Measurements from ENCODE around the gene RAB14. TPM values are rescaled to one million over a fixed set of nuclear protein-coding genes. Genes with fewer than 3 reads are reported as not detected.
"Not testable (repeated sequence)": the region's sequence is repeated elsewhere in the genome, so short reads cannot be mapped to it uniquely, and the experiment has no call there.

Gene RAB14
- total RNA-seq, 1 experiment from 2014 or later, result 30.4 TPM

DNA sequence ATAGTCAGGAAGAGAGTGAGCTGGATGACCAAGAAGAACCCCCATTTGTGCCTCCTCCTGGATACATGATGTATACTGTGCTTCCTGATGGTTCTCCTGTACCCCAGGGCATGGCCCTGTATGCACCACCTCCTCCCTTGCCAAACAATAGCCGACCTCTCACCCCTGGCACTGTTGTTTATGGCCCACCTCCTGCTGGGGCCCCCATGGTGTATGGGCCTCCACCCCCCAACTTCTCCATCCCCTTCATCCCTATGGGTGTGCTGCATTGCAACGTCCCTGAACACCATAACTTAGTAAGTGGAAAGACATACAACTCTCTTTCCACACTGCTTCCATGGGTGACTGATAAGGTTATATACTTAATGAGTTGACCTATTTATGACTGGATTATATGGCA, 51.5 kb downstream of the RAB14 start:
- Histone ChIP-seq H3K36me3 (peaks cover 53% of the 10 kb centered on the region), H3K9me3 (replicated peaks) (no peaks in the 10 kb centered on the region), H3K27ac (no peak overlapping the region), H3K4me1 (replicated peaks) (peaks cover 5% of the 10 kb centered on the region; the same call in 1 of the 2 replicates), H3K4me3 (no peak overlapping the region), H3K27me3 (replicated peaks) (no peaks in the 10 kb centered on the region)
- DNase-seq (ENCODE audit: low read depth in 1 of 2, low spot score in 2 of 2), result no peak

DNA sequence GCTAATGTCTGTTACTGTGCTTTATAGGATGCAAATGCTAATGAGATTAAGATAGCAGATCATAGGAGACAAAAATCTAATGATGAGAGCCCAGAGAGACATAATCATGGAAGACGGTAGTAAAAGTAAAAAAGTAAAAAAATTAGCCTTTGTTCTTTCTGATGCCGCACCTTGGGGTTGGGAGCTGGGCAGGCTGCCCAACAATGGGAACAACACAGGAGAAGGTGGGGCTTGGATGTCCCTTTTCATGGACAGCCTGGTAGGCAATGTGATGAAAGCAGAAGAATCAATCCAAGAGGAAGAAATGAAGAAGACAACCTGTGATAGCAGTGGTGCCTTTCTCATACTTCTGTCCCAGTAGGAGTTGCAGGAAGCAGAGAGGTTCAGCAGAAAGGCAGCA, 57.2 kb downstream of the RAB14 start:
- H3K36me3 ChIP-seq, result peaks cover 88% of the 10 kb centered on the region
- no peak for DNase-seq (ENCODE audit: low read depth in 1 of 2, low spot score in 2 of 2)
- H3K27me3 ChIP-seq (replicated peaks), result no peaks in the 10 kb centered on the region
- no peak overlapping the region for H3K27ac ChIP-seq
- no peaks in the 10 kb centered on the region for H3K4me1 ChIP-seq (replicated peaks)
- H3K9me3 ChIP-seq (replicated peaks), result no peaks in the 10 kb centered on the region
- no peak overlapping the region for H3K4me3 ChIP-seq

DNA sequence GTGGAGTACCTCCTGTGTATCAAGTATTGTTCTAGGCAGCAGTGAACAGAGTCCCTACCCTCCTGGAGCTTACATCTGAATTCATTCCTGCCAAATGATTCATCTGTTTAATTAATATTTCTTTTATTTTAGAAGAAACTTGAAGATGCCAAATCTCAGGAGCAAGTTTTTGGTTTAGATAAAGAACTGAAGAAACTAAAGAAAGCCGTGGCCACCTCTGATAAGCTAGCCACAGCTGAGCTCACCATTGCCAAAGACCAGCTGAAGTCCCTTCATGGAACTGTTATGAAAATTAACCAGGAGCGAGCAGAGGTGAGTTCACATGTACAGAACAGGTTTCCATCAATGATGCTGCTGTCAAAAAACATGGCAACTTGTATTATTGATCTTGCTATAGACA, 57.9 kb downstream of the RAB14 start:
- Histone ChIP-seq H3K9me3 (replicated peaks) (no peaks in the 10 kb centered on the region), H3K27me3 (replicated peaks) (no peaks in the 10 kb centered on the region), H3K27ac (no peak overlapping the region), H3K4me3 (no peak overlapping the region), H3K36me3 (peaks cover 92% of the 10 kb centered on the region), H3K4me1 (replicated peaks) (no peaks in the 10 kb centered on the region)
- no peak for DNase-seq (ENCODE audit: low read depth in 1 of 2, low spot score in 2 of 2)

DNA sequence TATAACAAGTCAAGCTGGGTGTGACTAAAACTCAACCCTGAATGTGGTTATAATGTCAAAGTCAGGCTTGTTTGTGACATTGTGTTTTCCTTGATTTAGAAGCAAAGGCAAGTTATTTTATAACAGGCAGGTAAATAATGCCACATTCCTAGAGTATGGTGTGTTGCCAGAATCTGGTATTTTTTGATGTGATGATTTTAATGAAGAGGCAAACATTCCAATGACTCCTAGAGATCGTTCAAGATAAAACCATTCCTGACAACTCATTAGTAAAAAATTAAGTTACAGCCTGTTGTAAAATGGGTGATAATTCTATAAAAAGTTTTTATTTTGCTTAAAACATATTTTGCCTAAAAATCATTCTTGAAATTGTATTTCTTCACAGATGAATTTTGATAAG, 60.0 kb downstream of the RAB14 start:
- Histone ChIP-seq H3K36me3 (peaks cover 87% of the 10 kb centered on the region), H3K27me3 (replicated peaks) (no peaks in the 10 kb centered on the region), H3K9me3 (replicated peaks) (no peaks in the 10 kb centered on the region), H3K4me3 (no peak overlapping the region), H3K27ac (no peak overlapping the region), H3K4me1 (replicated peaks) (no peaks in the 10 kb centered on the region)
- no peak for DNase-seq (ENCODE audit: low read depth in 1 of 2, low spot score in 2 of 2)

DNA sequence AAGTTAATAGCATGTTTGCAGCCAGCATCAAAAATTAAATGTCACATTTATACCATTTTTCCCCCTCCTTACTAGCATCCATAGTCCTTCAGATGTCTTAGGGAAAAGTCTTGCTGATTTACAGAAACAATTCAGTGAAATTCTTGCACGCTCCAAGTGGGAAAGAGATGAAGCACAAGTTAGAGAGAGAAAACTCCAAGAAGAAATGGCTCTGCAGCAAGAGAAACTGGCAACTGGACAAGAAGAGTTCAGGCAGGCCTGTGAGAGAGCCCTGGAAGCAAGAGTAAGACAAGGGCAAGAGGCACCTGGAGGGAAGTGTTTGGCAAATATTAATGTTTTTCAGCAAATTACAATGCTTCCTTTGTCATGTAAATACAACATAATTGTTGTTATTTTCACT, 60.4 kb downstream of the RAB14 start:
- Histone ChIP-seq H3K27ac (no peak overlapping the region), H3K36me3 (peaks cover 85% of the 10 kb centered on the region)

DNA sequence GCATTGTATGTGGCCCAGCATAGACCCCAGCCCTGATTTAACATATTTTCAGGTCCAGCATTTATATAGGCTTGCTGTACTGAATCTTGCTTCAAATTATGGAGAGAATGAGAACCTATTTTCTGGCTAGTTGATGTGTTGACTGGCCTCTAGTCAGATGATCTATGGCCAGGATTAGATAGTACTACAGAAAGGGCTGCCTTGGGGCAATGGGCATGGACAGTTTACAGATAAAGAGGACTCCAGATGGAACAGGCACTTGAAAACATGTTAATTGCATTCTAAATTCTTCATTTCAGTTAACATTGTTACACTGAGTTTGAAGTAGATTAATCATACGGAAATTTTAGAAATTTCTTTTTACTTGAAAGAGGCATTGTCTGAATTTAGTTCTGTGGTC, 61.5 kb downstream of the RAB14 start:
- H3K4me1 ChIP-seq (replicated peaks), result no peaks in the 10 kb centered on the region
- H3K27me3 ChIP-seq (replicated peaks), result no peaks in the 10 kb centered on the region
- no peaks in the 10 kb centered on the region for H3K9me3 ChIP-seq (replicated peaks)
- no peak overlapping the region for H3K4me3 ChIP-seq
- H3K36me3 ChIP-seq, result peaks cover 83% of the 10 kb centered on the region
- no peak overlapping the region for H3K27ac ChIP-seq
- no peak for DNase-seq (ENCODE audit: low read depth in 1 of 2, low spot score in 2 of 2)

More for the DNA sequence above, 60.4 kb downstream of the RAB14 start:
- H3K4me3 ChIP-seq, result no peak overlapping the region
- no peaks in the 10 kb centered on the region for H3K27me3 ChIP-seq (replicated peaks)
- DNase-seq (ENCODE audit: low read depth in 1 of 2, low spot score in 2 of 2), result no peak
- no peaks in the 10 kb centered on the region for H3K4me1 ChIP-seq (replicated peaks)
- no peaks in the 10 kb centered on the region for H3K9me3 ChIP-seq (replicated peaks)

DNA sequence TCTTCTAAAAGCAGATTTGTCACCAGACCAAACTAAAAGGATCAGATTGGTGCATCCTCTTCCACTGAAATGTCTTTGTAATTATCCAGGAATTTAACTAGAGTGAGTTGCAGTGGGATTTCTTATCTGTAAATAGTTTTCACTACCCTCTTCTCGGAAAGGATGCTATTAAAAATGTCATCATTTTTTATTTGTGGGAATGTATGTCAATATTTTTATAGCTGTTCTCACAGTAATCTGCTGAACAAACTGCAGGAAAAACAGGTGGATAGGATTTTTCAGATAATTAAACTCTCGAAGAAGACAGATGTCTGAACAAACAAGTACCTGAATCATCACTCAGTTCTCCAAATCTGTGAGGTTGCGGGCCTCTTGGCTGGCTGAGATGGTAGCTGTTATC, 62.7 kb downstream of the RAB14 start:
- no peaks in the 10 kb centered on the region for H3K4me1 ChIP-seq (replicated peaks)
- H3K27me3 ChIP-seq (replicated peaks), result no peaks in the 10 kb centered on the region
- H3K36me3 ChIP-seq, result peaks cover 72% of the 10 kb centered on the region
- H3K27ac ChIP-seq, result no peak overlapping the region
- no peak for DNase-seq (ENCODE audit: low read depth in 1 of 2, low spot score in 2 of 2)
- H3K9me3 ChIP-seq (replicated peaks), result no peaks in the 10 kb centered on the region
- no peak overlapping the region for H3K4me3 ChIP-seq

DNA sequence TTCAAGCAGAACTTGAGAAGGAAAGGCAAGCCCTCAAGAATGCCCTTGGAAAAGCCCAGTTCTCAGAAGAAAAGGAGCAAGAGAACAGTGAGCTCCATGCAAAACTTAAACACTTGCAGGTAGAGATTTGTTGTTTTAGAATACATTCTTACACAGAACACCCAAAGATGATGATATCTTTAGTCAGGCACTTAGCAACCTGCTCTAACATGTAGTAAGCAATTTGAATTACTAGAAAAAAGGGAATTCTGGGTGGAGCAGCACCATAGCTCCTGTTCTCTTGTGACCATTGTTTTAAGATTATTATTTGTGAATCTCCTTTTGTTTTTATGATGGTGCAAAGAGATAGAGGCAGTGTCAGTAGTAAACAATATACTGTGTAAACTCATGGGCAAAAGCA, 63.1 kb downstream of the RAB14 start:
- H3K36me3 ChIP-seq, result peaks cover 68% of the 10 kb centered on the region
- no peak overlapping the region for H3K4me3 ChIP-seq
- no peak overlapping the region for H3K27ac ChIP-seq
- H3K27me3 ChIP-seq (replicated peaks), result no peaks in the 10 kb centered on the region
- H3K4me1 ChIP-seq (replicated peaks), result no peaks in the 10 kb centered on the region
- no peaks in the 10 kb centered on the region for H3K9me3 ChIP-seq (replicated peaks)
- DNase-seq (ENCODE audit: low read depth in 1 of 2, low spot score in 2 of 2), result no peak

DNA sequence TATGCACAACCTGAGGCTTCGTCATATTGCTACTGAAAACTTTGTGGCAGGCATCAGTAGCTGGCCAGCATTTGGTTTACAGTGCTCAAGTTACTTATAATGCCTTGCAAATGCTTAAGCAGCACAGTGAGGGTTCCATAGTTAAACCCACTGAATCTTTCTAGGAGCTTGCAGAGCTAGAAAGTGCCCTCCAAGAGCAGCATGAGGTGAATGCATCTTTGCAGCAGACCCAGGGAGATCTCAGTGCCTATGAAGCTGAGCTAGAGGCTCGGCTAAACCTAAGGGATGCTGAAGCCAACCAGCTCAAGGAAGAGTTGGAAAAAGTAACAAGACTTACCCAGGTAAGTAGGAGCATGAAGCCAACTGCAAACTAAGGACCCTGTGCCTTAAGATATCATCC, 66.0 kb downstream of the RAB14 start:
- DNase-seq (ENCODE audit: low read depth in 1 of 2, low spot score in 2 of 2), result no peak
- Histone ChIP-seq H3K27ac (no peak overlapping the region), H3K4me1 (replicated peaks) (no peaks in the 10 kb centered on the region), H3K36me3 (peaks cover 46% of the 10 kb centered on the region), H3K27me3 (replicated peaks) (no peaks in the 10 kb centered on the region), H3K4me3 (no peak overlapping the region), H3K9me3 (replicated peaks) (no peaks in the 10 kb centered on the region)

DNA sequence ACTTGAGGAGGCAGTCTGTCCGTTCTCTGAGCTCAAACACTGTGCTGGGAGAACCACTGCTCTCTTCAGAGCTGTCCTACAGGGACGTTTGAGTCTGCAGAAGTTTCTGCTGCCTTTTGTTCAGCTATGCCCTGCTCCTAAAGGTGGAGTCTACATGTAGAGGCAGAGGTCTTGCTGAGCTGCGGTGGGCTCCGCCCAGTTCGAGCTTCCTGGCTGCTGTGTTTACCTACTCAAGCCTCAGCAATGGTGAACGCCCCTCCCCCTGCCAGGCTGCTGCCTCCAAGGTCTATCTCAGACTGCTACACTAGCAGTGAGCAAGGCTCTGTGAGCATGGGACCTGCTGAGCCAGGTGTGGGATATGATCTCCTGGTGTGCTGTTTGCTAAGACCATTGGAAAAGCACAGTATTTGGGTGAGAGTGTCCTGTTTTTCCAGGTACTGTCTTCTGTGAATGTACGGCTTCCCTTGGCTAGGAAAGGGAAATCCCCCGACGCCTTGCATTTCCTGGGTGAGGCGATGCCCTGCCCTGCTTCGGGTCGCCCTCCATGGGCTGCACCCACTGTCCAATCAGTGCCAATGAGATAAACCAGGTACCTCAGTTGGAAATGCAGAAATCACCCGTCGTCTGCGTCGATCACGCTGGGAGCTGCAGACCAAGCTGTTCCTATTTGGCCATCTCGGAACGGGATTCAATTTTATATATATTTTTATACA, 68.4 kb downstream of the RAB14 start:
- no peak overlapping the region for H3K4me3 ChIP-seq
- DNase-seq (ENCODE audit: low read depth in 1 of 2, low spot score in 2 of 2), result no peak
- peaks cover 29% of the 10 kb centered on the region for H3K36me3 ChIP-seq
- H3K9me3 ChIP-seq (replicated peaks), result no peaks in the 10 kb centered on the region
- H3K4me1 ChIP-seq (replicated peaks), result no peaks in the 10 kb centered on the region
- H3K27me3 ChIP-seq (replicated peaks), result no peaks in the 10 kb centered on the region
- H3K27ac ChIP-seq, result no peak overlapping the region

DNA sequence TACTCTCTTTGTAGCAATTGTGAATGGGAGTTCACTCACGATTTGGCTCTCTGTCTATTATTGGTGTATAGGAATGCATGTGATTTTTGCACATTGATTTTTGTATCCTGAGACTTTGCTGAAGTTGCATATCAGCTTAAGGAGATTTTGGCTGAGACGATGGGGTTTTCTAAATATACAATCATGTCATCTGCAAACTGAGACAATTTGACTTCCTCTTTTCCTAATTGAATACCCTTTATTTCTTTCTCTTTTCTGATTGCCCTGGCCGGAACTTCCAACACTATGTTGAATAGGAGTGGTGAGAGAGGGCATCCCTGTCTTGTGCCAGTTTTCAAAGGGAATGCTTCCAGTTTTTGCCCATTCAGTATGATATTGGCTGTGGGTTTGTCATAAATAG, 72.3 kb downstream of the RAB14 start:
- H3K9me3 ChIP-seq (replicated peaks); H3K4me1 ChIP-seq (replicated peaks); DNase-seq (ENCODE audit: low read depth in 1 of 2, low spot score in 2 of 2); H3K4me3 ChIP-seq; H3K27me3 ChIP-seq (replicated peaks); H3K27ac ChIP-seq: not testable (repeated sequence)
- H3K36me3 ChIP-seq, result peaks cover 22% of the 10 kb centered on the region

Other genes with a start within 250 kb of the RAB14 start
- 2.4 and 2.7 TPM in 2 replicates for gene C5, start 151.6 kb downstream of the RAB14 start, total RNA-seq (2014; rRNA removed; shearing (Covaris generic))
- 17.2 and 17.7 TPM in 2 replicates for gene CNTRL, start 126.9 kb downstream of the RAB14 start, total RNA-seq (2014; rRNA removed; shearing (Covaris generic))
- 284 and 331 TPM in 2 replicates for gene GSN, start 66.3 kb upstream of the RAB14 start, total RNA-seq (2014; rRNA removed; shearing (Covaris generic))
- 192 and 200 TPM in 2 replicates for gene STOM, start 168.4 kb upstream of the RAB14 start, total RNA-seq (2014; rRNA removed; shearing (Covaris generic))

Data from SJSA1 (cell line).